Natural killer cell (primary cell): ENCODE measurements around the gene PDZK1. TPM values are rescaled to one million over a fixed set of nuclear protein-coding genes. Genes with fewer than 3 reads are reported as not detected.

ENCODE experiments used
- ATAC-seq, 3 donors: fragments of 150-1000 bp in 2 of 3; fragments of 200-7000 bp in 1 of 3; cut with Tn5 transposase; 1 replicate in 1 of 3; 2 replicates in 2 of 3; pipeline ENCODE4 v1.10.0; 2021; ENCODE audit warnings: mild to moderate bottlenecking in 2 of 3, moderate library complexity in 2 of 3
- DNase-seq, 2 donors: peaks; one replicate each; pipeline versions ENCODE4 v3.0.0 to v3.0.0-alpha.2; 2013 to 2021; ENCODE audit warnings: mixed read lengths in 1 of 2
- H3K27ac ChIP-seq: one replicate; pipeline ENCODE4 v1.5.1; 2013; ENCODE audit warnings: mild to moderate bottlenecking, low read length
- H3K27me3 ChIP-seq: one replicate; pipeline ENCODE4 v1.6.1; 2013; ENCODE audit warnings: low read length; ENCODE audit not compliant: control insufficient read depth, insufficient read depth
- H3K36me3 ChIP-seq: one replicate; pipeline ENCODE4 v1.6.1; 2013; ENCODE audit warnings: low read length; ENCODE audit not compliant: control insufficient read depth, insufficient read depth
- H3K4me1 ChIP-seq: one replicate; pipeline ENCODE4 v1.6.1; 2013; ENCODE audit warnings: low read length; ENCODE audit not compliant: control insufficient read depth, insufficient read depth
- H3K4me3 ChIP-seq: one replicate; pipeline ENCODE4 v1.5.1; 2013; ENCODE audit warnings: low read length
- H3K9me3 ChIP-seq: one replicate; pipeline ENCODE4 v1.6.1; 2013; ENCODE audit warnings: low read length; ENCODE audit not compliant: control insufficient read depth, insufficient read depth
- H3K27ac Mint-ChIP-seq, 2 donors: one replicate each; pipeline ENCODE4 v1.8.0; 2022; ENCODE audit warnings: mild to moderate bottlenecking in 2 of 2, mixed read lengths in 2 of 2, moderate library complexity in 1 of 2
- H3K27me3 Mint-ChIP-seq, 2 donors: one replicate each; pipeline ENCODE4 v1.8.0; 2022; ENCODE audit warnings: low read depth in 2 of 2, mixed read lengths in 2 of 2
- H3K36me3 Mint-ChIP-seq: one replicate; pipeline ENCODE4 v1.8.0; 2022; ENCODE audit warnings: mixed read lengths
- H3K4me1 Mint-ChIP-seq, 2 donors: one replicate each; pipeline ENCODE4 v1.8.0; 2022; ENCODE audit warnings: mixed read lengths in 2 of 2
- H3K4me3 Mint-ChIP-seq: one replicate; pipeline ENCODE4 v1.8.0; 2022; ENCODE audit warnings: mild to moderate bottlenecking, moderate library complexity, mixed read lengths
- H3K9me3 Mint-ChIP-seq, 2 donors: one replicate each; pipeline ENCODE4 v1.8.0; 2022; ENCODE audit warnings: mixed read lengths in 2 of 2
- WGBS: methylation state at CpG from one replicate; pipeline ENCODE4 v1.1.7; 2013; ENCODE audit warnings: missing lambda C conversion rate; ENCODE audit not compliant: insufficient coverage; 5-methylcytosine and 5-hydroxymethylcytosine counted together
- intact Hi-C: fragments of 100-400 bp; cut with micrococcal nuclease; formaldehyde crosslinking; loops from one replicate; pipeline ENCODE4 v1.14.2; 2022
- total RNA-seq, 4 donors: library from RNA; stranded (reverse); fragments of 120-200 nt in 1 of 4; gene quantifications; one replicate each; pipeline versions ENCODE4 v1.2.3 to v1.2.4, GENCODE V29; 2013 to 2022
- TF ChIP-seq, protein P1 (sequence below): fragments of 200-600 bp; IDR thresholded peaks from one replicate; pipeline ENCODE4 v1.8.0; 2022; ENCODE audit warnings: antibody characterized with exemption

The PDZK1 gene
- total RNA-seq, 3 donors from 2014 or later (not counting 1 experiment from before 2014, with no cell fraction given) = 0.96 to 2.9 (median 1.4) TPM

DNA sequence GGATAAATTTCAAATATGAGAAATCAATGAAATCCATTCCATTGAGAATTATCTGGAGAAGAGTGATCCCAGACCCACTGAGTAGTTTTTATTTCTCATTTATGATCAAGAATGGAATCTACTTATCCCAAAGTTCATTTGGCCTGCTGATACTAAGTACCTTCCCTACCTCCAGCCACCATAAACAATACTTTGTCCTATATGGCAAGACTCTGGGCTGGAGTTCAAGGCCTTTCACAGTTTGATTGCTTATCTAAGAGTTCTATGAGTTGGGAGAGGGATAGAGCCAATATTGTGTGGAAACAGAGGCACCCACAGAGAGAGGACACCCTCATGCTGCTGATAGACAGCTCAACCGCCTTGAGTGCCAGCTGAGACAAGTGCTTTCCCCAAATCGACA lies 5.1 kb downstream of the PDZK1 start:
- no peaks in the 10 kb centered on the region for H3K4me1 ChIP-seq
- TF ChIP-seq, protein P1, sequence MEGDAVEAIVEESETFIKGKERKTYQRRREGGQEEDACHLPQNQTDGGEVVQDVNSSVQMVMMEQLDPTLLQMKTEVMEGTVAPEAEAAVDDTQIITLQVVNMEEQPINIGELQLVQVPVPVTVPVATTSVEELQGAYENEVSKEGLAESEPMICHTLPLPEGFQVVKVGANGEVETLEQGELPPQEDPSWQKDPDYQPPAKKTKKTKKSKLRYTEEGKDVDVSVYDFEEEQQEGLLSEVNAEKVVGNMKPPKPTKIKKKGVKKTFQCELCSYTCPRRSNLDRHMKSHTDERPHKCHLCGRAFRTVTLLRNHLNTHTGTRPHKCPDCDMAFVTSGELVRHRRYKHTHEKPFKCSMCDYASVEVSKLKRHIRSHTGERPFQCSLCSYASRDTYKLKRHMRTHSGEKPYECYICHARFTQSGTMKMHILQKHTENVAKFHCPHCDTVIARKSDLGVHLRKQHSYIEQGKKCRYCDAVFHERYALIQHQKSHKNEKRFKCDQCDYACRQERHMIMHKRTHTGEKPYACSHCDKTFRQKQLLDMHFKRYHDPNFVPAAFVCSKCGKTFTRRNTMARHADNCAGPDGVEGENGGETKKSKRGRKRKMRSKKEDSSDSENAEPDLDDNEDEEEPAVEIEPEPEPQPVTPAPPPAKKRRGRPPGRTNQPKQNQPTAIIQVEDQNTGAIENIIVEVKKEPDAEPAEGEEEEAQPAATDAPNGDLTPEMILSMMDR = no peak
- Mint-ChIP-seq H3K4me3 (no peak overlapping the region), H3K36me3 (no peaks in the 10 kb centered on the region), H3K27ac (no peak overlapping the region), H3K27me3 (peaks cover 0 to 3% of the 10 kb centered on the region in 2 donors), H3K4me1 (peaks cover 6 to 17% of the 10 kb centered on the region in 2 donors), H3K9me3 (no peaks in the 10 kb centered on the region)
- no peak overlapping the region for H3K4me3 ChIP-seq
- DNase-seq = no peak
- no peaks in the 10 kb centered on the region for H3K36me3 ChIP-seq
- H3K27ac ChIP-seq = no peak overlapping the region
- H3K9me3 ChIP-seq = no peaks in the 10 kb centered on the region
- intact Hi-C loops = no loop called here
- H3K27me3 ChIP-seq = no peaks in the 10 kb centered on the region
- ATAC-seq = no peak
- 98% methylated on average over 2 of the region's 2 CpGs for WGBS

DNA sequence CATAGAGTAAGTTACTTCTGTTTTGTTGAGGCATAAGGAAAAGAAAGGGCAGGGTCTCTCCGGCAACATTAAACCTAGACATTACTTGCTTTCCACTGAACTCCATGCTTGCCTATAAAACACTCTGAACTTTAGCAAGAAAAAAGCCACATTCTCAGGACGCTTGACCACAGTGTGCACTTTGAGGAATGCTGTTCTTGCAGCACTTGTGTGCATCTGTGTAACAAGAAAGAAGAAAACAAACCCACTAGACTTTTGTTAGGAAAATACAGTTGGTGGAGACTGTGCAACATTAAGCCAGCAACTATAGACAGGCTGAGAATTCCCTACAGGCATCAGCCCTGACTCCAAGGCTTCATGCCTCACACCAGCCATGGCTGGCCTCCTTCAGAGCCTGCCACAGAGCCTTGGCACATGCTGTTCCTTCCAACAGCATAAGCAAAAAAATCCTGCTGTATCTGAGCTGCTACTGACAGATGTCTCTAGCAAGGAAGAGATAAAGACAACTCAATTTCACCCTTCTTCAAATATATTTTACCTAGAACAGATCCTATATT lies 5.8 kb downstream of the PDZK1 start:
- no peaks in the 10 kb centered on the region for H3K36me3 Mint-ChIP-seq
- Histone ChIP-seq H3K36me3 (no peaks in the 10 kb centered on the region), H3K9me3 (no peaks in the 10 kb centered on the region), H3K4me3 (no peak overlapping the region), H3K27ac (no peak overlapping the region), H3K4me1 (no peaks in the 10 kb centered on the region), H3K27me3 (no peaks in the 10 kb centered on the region)
- peaks cover 0 to 4% of the 10 kb centered on the region in 2 donors for H3K27me3 Mint-ChIP-seq
- no peaks in the 10 kb centered on the region for H3K9me3 Mint-ChIP-seq
- 96% methylated on average over 2 of the region's 2 CpGs for WGBS
- ATAC-seq (no peak), DNase-seq (no peak)
- intact Hi-C loops = no loop called here
- TF ChIP-seq, protein P1 = no peak
- no peak overlapping the region for H3K4me3 Mint-ChIP-seq
- H3K4me1 Mint-ChIP-seq = peaks cover 8 to 22% of the 10 kb centered on the region in 2 donors
- H3K27ac Mint-ChIP-seq = no peak overlapping the region

DNA sequence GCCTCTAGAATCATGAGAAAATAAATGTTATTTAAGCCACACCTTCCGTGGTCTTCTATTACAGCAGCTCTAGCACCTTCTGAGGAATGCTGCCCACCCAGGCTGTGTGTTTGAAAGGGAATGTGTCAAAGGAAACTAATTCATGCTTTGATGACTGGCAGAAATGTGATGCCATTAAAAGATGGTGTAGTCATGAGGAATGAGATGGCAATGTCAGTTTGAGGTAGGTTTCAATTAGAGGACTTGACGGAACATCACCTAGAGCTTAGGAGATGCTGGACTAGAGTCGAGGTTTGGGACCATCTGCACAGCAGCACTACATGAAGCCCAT lies 10.6 kb downstream of the PDZK1 start:
- peaks cover 8% of the 10 kb centered on the region for H3K4me1 ChIP-seq
- no peak overlapping the region for H3K27ac ChIP-seq
- no peaks in the 10 kb centered on the region for H3K36me3 Mint-ChIP-seq

More for the DNA sequence above, 10.6 kb downstream of the PDZK1 start:
- H3K4me3 ChIP-seq = no peak overlapping the region
- H3K27me3 ChIP-seq = no peaks in the 10 kb centered on the region
- H3K27ac Mint-ChIP-seq = no peak overlapping the region
- DNase-seq = no peak
- peaks cover 25 to 40% of the 10 kb centered on the region in 2 donors for H3K4me1 Mint-ChIP-seq
- TF ChIP-seq, protein P1 = no peak
- WGBS = 98% methylated on average over 3 of the region's 3 CpGs
- no peaks in the 10 kb centered on the region for H3K36me3 ChIP-seq
- intact Hi-C loops = no loop called here
- no peak overlapping the region for H3K4me3 Mint-ChIP-seq
- ATAC-seq = no peak
- no peaks in the 10 kb centered on the region for H3K9me3 ChIP-seq
- H3K9me3 Mint-ChIP-seq = no peaks in the 10 kb centered on the region
- H3K27me3 Mint-ChIP-seq = peaks cover 0 to 4% of the 10 kb centered on the region in 2 donors
